ENCODE measurements around the gene TMED8.

Gene TMED8

DNA sequence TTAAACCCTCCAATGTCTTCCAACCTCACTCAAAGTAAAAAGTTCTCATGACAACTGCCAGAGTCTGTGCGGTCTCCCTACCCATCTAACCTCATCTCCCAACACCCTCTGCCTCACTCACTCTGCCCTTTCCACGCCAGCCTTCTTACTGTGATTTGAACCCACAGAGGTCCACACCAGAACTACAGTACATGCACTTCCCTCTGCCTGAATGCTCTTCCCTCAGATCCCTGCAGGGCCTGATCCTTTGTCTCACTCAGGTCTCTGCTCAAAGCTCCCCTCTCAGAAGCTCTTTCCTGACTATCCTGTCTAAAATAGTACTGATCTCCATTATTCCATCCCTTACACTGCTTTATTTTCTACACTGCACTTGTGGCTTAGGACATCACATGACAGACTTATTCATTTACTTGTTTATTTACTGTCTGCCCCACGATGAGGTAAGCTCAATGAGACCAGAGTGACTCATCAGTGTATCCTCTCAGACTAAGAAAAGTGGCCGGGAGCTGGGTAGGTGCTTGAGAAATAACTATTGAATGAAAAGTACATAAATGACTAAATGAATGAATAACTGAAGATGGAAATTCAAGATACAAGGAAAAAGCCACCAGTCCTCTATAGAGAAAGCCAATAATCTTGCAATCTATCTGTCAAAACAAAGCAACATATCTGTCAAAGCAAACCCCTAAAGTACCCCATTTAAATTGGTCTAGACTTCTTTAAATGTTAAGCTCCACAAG, 73.3 kb downstream of the TMED8 start (continued):
- TF ChIP-seq ZFP69B (tag by site-specific recombination; IDR thresholded peaks at IDR 0.05) (peak; percentile 82), HOXD13 (CRISPR knock-in tag; IDR thresholded peaks at IDR 0.05; ENCODE audit: borderline replicate concordance) (no peak), ZNF596 (tag by site-specific recombination; IDR thresholded peaks at IDR 0.05) (no peak), SCRT2 (tag by site-specific recombination; IDR thresholded peaks at IDR 0.05) (peak; percentile 97), ZNF2 (tag by site-specific recombination; IDR thresholded peaks at IDR 0.05) (peak; percentile 41; the same call in 1 of the 2 replicates), ZNF174 (tag by site-specific recombination; IDR thresholded peaks at IDR 0.05) (no peak), ZNF660 (tag by site-specific recombination; IDR thresholded peaks at IDR 0.05) (peak; percentile 80), ZNF366 (tag by site-specific recombination; conservative IDR thresholded peaks at IDR 0.05) (peak; percentile 89), SCRT1 (tag by site-specific recombination; IDR thresholded peaks at IDR 0.05; ENCODE audit: borderline replicate concordance) (peak; percentile 44; the same call in 1 of the 2 replicates), ZSCAN23 (tag by site-specific recombination; IDR thresholded peaks at IDR 0.05) (peak; percentile 43; the same call in 1 of the 2 replicates), ZNF776 (tag by site-specific recombination; IDR thresholded peaks at IDR 0.05; ENCODE audit: borderline replicate concordance) (no peak)
- TF ChIP-seq, protein P1, sequence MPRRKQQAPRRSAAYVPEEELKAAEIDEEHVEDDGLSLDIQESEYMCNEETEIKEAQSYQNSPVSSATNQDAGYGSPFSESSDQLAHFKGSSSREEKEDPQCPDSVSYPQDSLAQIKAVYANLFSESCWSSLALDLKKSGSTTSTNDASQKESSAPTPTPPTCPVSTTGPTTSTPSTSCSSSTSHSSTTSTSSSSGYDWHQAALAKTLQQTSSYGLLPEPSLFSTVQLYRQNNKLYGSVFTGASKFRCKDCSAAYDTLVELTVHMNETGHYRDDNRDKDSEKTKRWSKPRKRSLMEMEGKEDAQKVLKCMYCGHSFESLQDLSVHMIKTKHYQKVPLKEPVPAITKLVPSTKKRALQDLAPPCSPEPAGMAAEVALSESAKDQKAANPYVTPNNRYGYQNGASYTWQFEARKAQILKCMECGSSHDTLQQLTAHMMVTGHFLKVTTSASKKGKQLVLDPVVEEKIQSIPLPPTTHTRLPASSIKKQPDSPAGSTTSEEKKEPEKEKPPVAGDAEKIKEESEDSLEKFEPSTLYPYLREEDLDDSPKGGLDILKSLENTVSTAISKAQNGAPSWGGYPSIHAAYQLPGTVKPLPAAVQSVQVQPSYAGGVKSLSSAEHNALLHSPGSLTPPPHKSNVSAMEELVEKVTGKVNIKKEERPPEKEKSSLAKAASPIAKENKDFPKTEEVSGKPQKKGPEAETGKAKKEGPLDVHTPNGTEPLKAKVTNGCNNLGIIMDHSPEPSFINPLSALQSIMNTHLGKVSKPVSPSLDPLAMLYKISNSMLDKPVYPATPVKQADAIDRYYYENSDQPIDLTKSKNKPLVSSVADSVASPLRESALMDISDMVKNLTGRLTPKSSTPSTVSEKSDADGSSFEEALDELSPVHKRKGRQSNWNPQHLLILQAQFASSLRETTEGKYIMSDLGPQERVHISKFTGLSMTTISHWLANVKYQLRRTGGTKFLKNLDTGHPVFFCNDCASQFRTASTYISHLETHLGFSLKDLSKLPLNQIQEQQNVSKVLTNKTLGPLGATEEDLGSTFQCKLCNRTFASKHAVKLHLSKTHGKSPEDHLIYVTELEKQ (tag by site-specific recombination; IDR thresholded peaks at IDR 0.05; ENCODE audit: borderline replicate concordance) = peak; percentile 62
- TF ChIP-seq, protein P2, sequence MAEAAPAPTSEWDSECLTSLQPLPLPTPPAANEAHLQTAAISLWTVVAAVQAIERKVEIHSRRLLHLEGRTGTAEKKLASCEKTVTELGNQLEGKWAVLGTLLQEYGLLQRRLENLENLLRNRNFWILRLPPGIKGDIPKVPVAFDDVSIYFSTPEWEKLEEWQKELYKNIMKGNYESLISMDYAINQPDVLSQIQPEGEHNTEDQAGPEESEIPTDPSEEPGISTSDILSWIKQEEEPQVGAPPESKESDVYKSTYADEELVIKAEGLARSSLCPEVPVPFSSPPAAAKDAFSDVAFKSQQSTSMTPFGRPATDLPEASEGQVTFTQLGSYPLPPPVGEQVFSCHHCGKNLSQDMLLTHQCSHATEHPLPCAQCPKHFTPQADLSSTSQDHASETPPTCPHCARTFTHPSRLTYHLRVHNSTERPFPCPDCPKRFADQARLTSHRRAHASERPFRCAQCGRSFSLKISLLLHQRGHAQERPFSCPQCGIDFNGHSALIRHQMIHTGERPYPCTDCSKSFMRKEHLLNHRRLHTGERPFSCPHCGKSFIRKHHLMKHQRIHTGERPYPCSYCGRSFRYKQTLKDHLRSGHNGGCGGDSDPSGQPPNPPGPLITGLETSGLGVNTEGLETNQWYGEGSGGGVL (tag by site-specific recombination; IDR thresholded peaks at IDR 0.05) = peak; percentile 53
- TF ChIP-seq, protein P3, sequence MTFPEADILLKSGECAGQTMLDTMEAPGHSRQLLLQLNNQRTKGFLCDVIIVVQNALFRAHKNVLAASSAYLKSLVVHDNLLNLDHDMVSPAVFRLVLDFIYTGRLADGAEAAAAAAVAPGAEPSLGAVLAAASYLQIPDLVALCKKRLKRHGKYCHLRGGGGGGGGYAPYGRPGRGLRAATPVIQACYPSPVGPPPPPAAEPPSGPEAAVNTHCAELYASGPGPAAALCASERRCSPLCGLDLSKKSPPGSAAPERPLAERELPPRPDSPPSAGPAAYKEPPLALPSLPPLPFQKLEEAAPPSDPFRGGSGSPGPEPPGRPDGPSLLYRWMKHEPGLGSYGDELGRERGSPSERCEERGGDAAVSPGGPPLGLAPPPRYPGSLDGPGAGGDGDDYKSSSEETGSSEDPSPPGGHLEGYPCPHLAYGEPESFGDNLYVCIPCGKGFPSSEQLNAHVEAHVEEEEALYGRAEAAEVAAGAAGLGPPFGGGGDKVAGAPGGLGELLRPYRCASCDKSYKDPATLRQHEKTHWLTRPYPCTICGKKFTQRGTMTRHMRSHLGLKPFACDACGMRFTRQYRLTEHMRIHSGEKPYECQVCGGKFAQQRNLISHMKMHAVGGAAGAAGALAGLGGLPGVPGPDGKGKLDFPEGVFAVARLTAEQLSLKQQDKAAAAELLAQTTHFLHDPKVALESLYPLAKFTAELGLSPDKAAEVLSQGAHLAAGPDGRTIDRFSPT (tag by site-specific recombination; IDR thresholded peaks at IDR 0.05) = peak; percentile 89
- TF ChIP-seq, protein P4, sequence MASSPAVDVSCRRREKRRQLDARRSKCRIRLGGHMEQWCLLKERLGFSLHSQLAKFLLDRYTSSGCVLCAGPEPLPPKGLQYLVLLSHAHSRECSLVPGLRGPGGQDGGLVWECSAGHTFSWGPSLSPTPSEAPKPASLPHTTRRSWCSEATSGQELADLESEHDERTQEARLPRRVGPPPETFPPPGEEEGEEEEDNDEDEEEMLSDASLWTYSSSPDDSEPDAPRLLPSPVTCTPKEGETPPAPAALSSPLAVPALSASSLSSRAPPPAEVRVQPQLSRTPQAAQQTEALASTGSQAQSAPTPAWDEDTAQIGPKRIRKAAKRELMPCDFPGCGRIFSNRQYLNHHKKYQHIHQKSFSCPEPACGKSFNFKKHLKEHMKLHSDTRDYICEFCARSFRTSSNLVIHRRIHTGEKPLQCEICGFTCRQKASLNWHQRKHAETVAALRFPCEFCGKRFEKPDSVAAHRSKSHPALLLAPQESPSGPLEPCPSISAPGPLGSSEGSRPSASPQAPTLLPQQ (tag by site-specific recombination; IDR thresholded peaks at IDR 0.05) = peak; percentile 76
- TF ChIP-seq, protein P5, sequence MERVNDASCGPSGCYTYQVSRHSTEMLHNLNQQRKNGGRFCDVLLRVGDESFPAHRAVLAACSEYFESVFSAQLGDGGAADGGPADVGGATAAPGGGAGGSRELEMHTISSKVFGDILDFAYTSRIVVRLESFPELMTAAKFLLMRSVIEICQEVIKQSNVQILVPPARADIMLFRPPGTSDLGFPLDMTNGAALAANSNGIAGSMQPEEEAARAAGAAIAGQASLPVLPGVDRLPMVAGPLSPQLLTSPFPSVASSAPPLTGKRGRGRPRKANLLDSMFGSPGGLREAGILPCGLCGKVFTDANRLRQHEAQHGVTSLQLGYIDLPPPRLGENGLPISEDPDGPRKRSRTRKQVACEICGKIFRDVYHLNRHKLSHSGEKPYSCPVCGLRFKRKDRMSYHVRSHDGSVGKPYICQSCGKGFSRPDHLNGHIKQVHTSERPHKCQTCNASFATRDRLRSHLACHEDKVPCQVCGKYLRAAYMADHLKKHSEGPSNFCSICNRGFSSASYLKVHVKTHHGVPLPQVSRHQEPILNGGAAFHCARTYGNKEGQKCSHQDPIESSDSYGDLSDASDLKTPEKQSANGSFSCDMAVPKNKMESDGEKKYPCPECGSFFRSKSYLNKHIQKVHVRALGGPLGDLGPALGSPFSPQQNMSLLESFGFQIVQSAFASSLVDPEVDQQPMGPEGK (tag by site-specific recombination; IDR thresholded peaks at IDR 0.05) = no peak
- TF ChIP-seq, protein P6, sequence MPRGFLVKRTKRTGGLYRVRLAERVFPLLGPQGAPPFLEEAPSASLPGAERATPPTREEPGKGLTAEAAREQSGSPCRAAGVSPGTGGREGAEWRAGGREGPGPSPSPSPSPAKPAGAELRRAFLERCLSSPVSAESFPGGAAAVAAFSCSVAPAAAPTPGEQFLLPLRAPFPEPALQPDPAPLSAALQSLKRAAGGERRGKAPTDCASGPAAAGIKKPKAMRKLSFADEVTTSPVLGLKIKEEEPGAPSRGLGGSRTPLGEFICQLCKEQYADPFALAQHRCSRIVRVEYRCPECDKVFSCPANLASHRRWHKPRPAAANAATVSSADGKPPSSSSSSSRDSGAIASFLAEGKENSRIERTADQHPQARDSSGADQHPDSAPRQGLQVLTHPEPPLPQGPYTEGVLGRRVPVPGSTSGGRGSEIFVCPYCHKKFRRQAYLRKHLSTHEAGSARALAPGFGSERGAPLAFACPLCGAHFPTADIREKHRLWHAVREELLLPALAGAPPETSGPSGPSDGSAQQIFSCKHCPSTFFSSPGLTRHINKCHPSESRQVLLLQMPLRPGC (tag by site-specific recombination; IDR thresholded peaks at IDR 0.05) = peak; percentile 84
- TF ChIP-seq, protein P7, sequence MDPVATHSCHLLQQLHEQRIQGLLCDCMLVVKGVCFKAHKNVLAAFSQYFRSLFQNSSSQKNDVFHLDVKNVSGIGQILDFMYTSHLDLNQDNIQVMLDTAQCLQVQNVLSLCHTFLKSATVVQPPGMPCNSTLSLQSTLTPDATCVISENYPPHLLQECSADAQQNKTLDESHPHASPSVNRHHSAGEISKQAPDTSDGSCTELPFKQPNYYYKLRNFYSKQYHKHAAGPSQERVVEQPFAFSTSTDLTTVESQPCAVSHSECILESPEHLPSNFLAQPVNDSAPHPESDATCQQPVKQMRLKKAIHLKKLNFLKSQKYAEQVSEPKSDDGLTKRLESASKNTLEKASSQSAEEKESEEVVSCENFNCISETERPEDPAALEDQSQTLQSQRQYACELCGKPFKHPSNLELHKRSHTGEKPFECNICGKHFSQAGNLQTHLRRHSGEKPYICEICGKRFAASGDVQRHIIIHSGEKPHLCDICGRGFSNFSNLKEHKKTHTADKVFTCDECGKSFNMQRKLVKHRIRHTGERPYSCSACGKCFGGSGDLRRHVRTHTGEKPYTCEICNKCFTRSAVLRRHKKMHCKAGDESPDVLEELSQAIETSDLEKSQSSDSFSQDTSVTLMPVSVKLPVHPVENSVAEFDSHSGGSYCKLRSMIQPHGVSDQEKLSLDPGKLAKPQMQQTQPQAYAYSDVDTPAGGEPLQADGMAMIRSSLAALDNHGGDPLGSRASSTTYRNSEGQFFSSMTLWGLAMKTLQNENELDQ (tag by site-specific recombination; IDR thresholded peaks at IDR 0.05; ENCODE audit: low read depth) = no peak
- TF ChIP-seq, protein P8, sequence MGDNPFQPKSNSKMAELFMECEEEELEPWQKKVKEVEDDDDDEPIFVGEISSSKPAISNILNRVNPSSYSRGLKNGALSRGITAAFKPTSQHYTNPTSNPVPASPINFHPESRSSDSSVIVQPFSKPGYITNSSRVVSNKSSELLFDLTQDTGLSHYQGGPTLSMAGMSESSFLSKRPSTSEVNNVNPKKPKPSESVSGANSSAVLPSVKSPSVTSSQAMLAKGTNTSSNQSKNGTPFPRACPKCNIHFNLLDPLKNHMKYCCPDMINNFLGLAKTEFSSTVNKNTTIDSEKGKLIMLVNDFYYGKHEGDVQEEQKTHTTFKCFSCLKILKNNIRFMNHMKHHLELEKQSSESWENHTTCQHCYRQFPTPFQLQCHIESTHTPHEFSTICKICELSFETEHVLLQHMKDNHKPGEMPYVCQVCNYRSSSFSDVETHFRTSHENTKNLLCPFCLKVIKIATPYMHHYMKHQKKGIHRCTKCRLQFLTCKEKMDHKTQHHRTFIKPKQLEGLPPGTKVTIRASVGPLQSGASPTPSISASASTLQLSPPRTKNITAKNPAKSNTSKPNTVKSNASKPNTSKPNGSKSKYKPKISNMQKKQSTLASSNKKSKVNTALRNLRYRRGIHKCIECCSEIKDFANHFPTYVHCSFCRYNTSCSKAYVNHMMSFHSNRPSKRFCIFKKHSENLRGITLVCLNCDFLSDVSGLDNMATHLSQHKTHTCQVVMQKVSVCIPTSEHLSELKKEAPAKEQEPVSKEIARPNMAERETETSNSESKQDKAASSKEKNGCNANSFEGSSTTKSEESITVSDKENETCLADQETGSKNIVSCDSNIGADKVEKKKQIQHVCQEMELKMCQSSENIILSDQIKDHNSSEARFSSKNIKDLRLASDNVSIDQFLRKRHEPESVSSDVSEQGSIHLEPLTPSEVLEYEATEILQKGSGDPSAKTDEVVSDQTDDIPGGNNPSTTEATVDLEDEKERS (tag by site-specific recombination; IDR thresholded peaks at IDR 0.05) = no peak
